ENCODE measurements around the gene PPP1R16B. TPM values are rescaled to one million over a fixed set of nuclear protein-coding genes. Genes with fewer than 3 reads are reported as not detected.

Gene PPP1R16B
- total RNA-seq, 2 donors from 2014 or later, result 1.6 to 4.7 TPM

GRCh38 chr20:38907918-38908677 is 102.6 kb downstream of the PPP1R16B start:
- H3K4me3 ChIP-seq, result no peak overlapping the region
- WGBS, 2 donors, result 78 to 88% methylated on average over 6 to 13 of the region's 13 CpGs
- TF ChIP-seq POLR2A (IDR thresholded peaks at IDR 0.05), result no peak
- TF ChIP-seq, protein P1, sequence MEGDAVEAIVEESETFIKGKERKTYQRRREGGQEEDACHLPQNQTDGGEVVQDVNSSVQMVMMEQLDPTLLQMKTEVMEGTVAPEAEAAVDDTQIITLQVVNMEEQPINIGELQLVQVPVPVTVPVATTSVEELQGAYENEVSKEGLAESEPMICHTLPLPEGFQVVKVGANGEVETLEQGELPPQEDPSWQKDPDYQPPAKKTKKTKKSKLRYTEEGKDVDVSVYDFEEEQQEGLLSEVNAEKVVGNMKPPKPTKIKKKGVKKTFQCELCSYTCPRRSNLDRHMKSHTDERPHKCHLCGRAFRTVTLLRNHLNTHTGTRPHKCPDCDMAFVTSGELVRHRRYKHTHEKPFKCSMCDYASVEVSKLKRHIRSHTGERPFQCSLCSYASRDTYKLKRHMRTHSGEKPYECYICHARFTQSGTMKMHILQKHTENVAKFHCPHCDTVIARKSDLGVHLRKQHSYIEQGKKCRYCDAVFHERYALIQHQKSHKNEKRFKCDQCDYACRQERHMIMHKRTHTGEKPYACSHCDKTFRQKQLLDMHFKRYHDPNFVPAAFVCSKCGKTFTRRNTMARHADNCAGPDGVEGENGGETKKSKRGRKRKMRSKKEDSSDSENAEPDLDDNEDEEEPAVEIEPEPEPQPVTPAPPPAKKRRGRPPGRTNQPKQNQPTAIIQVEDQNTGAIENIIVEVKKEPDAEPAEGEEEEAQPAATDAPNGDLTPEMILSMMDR (IDR thresholded peaks at IDR 0.05), result no peak
- no peaks in the 10 kb centered on the region for H3K27me3 ChIP-seq
- no peak overlapping the region for H3K27ac ChIP-seq
- DNase-seq (no peak), ATAC-seq (no peak)
- intact Hi-C loops (cut with DNase I), result no loop called here
- H3K4me1 ChIP-seq, result no peaks in the 10 kb centered on the region
- no peaks in the 10 kb centered on the region for H3K9me3 ChIP-seq
- H3K36me3 ChIP-seq (replicated peaks in 1 of 2; ENCODE audit: insufficient read depth in 1 of 2, low read depth in 2 of 2), result no peaks in the 10 kb centered on the region

DNA sequence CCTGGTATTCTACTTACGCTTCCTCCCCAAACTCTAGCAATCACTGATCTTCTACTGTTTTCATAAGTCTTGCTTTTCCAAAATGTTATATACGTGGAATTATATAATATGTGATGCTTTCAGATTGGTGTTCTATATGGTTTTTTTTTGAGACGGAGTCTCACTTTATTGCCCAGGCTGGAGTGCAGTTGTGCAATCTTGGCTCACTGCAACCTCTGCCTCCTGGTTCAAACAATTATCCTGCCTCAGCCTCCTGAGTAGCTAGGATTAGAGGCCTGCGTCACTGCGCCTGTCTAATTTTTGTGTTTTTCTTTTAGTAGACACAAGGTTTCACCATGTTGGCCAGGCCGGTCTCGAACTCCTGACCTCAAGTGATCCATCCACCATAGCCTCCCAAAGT is 109.9 kb downstream of the PPP1R16B start:
- Histone ChIP-seq H3K27ac (no peak overlapping the region), H3K9me3 (no peaks in the 10 kb centered on the region), H3K4me1 (no peaks in the 10 kb centered on the region), H3K36me3 (replicated peaks in 1 of 2; ENCODE audit: insufficient read depth in 1 of 2, low read depth in 2 of 2) (no peaks in the 10 kb centered on the region), H3K4me3 (no peak overlapping the region), H3K27me3 (no peaks in the 10 kb centered on the region)
- TF ChIP-seq, protein P1 (IDR thresholded peaks at IDR 0.05), result no peak
- TF ChIP-seq POLR2A (IDR thresholded peaks at IDR 0.05), result no peak
- WGBS, 2 donors, result 87 to 93% methylated on average over 7 of the region's 7 CpGs
- intact Hi-C loops (cut with DNase I), result no loop called here
- DNase-seq, result no peak
- ATAC-seq, result no peak

- Histone ChIP-seq H3K27ac (no peak overlapping the region), H3K36me3 (replicated peaks in 1 of 2; ENCODE audit: insufficient read depth in 1 of 2, low read depth in 2 of 2) (no peaks in the 10 kb centered on the region), H3K9me3 (no peaks in the 10 kb centered on the region), H3K4me1 (no peaks in the 10 kb centered on the region), H3K4me3 (no peak overlapping the region), H3K27me3 (no peaks in the 10 kb centered on the region)
- WGBS, 2 donors, result 77 to 80% methylated on average over 4 of the region's 4 CpGs
- ATAC-seq (no peak), DNase-seq (no peak)
- intact Hi-C loops (cut with DNase I), result no loop called here
- TF ChIP-seq, protein P1 (IDR thresholded peaks at IDR 0.05), result no peak
- no peak for TF ChIP-seq POLR2A (IDR thresholded peaks at IDR 0.05)
Measured at GRCh38 chr20:38917657-38918056, 112.2 kb downstream of the PPP1R16B start.

GRCh38 chr20:38918172-38918571 is 112.7 kb downstream of the PPP1R16B start:
- H3K4me1 ChIP-seq, result no peaks in the 10 kb centered on the region
- no peaks in the 10 kb centered on the region for H3K27me3 ChIP-seq
- no peak overlapping the region for H3K27ac ChIP-seq
- WGBS, 2 donors, result 83 to 88% methylated on average over 17 to 19 of the region's 19 CpGs
- TF ChIP-seq, protein P1 (IDR thresholded peaks at IDR 0.05), result no peak
- TF ChIP-seq POLR2A (IDR thresholded peaks at IDR 0.05), result no peak
- DNase-seq (no peak), ATAC-seq (no peak)
- no peak overlapping the region for H3K4me3 ChIP-seq
- no peaks in the 10 kb centered on the region for H3K9me3 ChIP-seq
- no peaks in the 10 kb centered on the region for H3K36me3 ChIP-seq (replicated peaks in 1 of 2; ENCODE audit: insufficient read depth in 1 of 2, low read depth in 2 of 2)
- intact Hi-C loops (cut with DNase I), result no loop called here

DNA sequence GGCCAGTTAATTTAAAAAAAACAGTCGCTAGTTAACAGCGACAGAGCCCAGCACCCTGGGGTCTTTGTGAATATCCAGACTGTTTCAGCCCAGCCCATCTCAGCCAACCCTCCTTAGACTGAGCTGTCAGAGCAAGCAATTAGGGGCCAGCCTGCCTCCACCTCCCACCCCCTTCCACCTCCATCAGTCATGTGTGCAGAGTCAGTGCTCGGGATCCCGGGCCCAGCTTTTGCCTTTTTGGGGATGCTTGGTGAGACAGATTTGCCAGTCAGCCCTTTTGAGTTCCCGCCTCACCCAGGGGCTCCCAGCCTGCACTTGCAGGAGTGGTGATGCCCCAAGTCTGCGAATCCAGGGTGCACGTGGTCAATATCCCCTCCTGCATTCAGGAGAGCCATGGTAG is 114.2 kb downstream of the PPP1R16B start:
- H3K9me3 ChIP-seq, result no peaks in the 10 kb centered on the region
- H3K27ac ChIP-seq, result no peak overlapping the region
- no peaks in the 10 kb centered on the region for H3K4me1 ChIP-seq
- no peaks in the 10 kb centered on the region for H3K36me3 ChIP-seq (replicated peaks in 1 of 2; ENCODE audit: insufficient read depth in 1 of 2, low read depth in 2 of 2)
- ATAC-seq, result no peak
- intact Hi-C loops (cut with DNase I), result no loop called here
- H3K4me3 ChIP-seq, result no peak overlapping the region
- WGBS, 2 donors, result 51 to 61% methylated on average over 6 to 7 of the region's 7 CpGs
- TF ChIP-seq POLR2A (IDR thresholded peaks at IDR 0.05), result no peak
- TF ChIP-seq, protein P1 (IDR thresholded peaks at IDR 0.05), result no peak
- DNase-seq, result no peak
- H3K27me3 ChIP-seq, result no peaks in the 10 kb centered on the region

Data from body of pancreas (tissue), 4 donors.